Colonic mucosa (tissue), 4 donors: ENCODE data around the gene INTS12. TPM values are rescaled to one million over a fixed set of nuclear protein-coding genes. Genes with fewer than 3 reads are reported as not detected.

Experiments
- DNase-seq: peaks from one replicate; pipeline ENCODE4 v3.0.0-alpha.2; 2020
- H3K27ac ChIP-seq: fragments of 200-600 bp; one replicate; pipeline ENCODE4 v1.8.0; 2021
- H3K27me3 ChIP-seq: fragments of 200-600 bp; one replicate; pipeline ENCODE4 v1.8.0; 2021
- H3K36me3 ChIP-seq: fragments of 200-600 bp; one replicate; pipeline ENCODE4 v1.8.0; 2021
- H3K4me1 ChIP-seq: fragments of 200-600 bp; one replicate; pipeline ENCODE4 v1.8.0; 2021; ENCODE audit warnings: mild to moderate bottlenecking
- H3K4me3 ChIP-seq: fragments of 200-600 bp; one replicate; pipeline ENCODE4 v1.8.0; 2021
- H3K9ac ChIP-seq, 2 donors: one replicate each; pipeline ENCODE4 v1.7.0; 2013; ENCODE audit warnings: control low read depth in 2 of 2, low read depth in 2 of 2, low read length in 2 of 2
- H3K9me3 ChIP-seq: fragments of 200-600 bp; one replicate; pipeline ENCODE4 v1.8.0; 2021
- CTCF ChIP-seq: fragments of 200-600 bp; IDR thresholded peaks from one replicate; pipeline ENCODE4 v1.8.0; 2022; ENCODE audit warnings: antibody characterized with exemption, mild to moderate bottlenecking
- intact Hi-C: fragments of 100-400 bp; cut with DNase I; formaldehyde crosslinking; loops from one replicate; pipeline ENCODE4 v1.14.1; 2022
- total RNA-seq, 2 donors: library from RNA; stranded (reverse); fragmentation: NEBNext Ultra II Directional in 1 of 2; extraction: Animal tissue kit (Norgen Biotek cat#: 25700) in 1 of 2; gene quantifications; one replicate each; pipeline ENCODE4 v1.2.1, GENCODE V29; 2021
- donor health status: healthy.
- donor health status: DM: no; HTN: no; CAD: no.
- donor health status: DM: no; HTN: no; CAD: no.

Gene INTS12
- total RNA-seq, 2 donors from 2014 or later, result 14.1 to 18.0 TPM

DNA sequence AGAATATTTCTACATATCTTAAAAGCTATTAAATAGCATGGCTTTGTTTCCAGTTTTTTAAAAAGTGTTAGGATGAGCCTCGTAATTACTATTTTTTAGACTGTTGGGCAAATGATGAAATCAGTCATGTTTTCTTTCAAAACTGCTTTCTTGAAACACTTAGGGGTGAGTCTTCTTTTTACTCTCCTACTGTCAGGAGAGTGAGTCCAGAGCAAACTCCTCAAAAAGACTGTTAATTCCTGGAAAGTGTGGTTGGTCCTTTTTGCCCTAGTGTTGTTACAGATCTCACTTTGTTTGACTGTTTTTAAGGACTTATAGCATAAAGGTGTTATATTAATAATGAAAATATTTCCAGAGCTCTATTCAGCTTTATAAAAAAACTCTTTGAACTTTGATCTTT lies 6.4 kb upstream of the INTS12 start:
- no peaks in the 10 kb centered on the region for H3K9me3 ChIP-seq
- H3K4me1 ChIP-seq, result no peaks in the 10 kb centered on the region
- intact Hi-C loops, result loop anchor here (10.0 kb wide), 1 partner anchor 570 kb away; the partner anchor contains the start of gene TET2
- no peak overlapping the region for H3K4me3 ChIP-seq
- H3K27me3 ChIP-seq, result no peaks in the 10 kb centered on the region
- H3K9ac ChIP-seq, result no peak overlapping the region
- no peaks in the 10 kb centered on the region for H3K36me3 ChIP-seq
- H3K27ac ChIP-seq, result no peak overlapping the region
- no peak for TF ChIP-seq CTCF
- DNase-seq, result no peak

- H3K9me3 ChIP-seq, result no peaks in the 10 kb centered on the region
- no peak for DNase-seq
- no peaks in the 10 kb centered on the region for H3K36me3 ChIP-seq
- no peak for TF ChIP-seq CTCF
- intact Hi-C loops, result loop anchor here (10.0 kb wide), 1 partner anchor 569 kb away; the partner anchor contains the start of gene TET2
- no peak overlapping the region for H3K27ac ChIP-seq
- no peaks in the 10 kb centered on the region for H3K27me3 ChIP-seq
- H3K4me3 ChIP-seq, result no peak overlapping the region
- H3K9ac ChIP-seq, result no peak overlapping the region
- H3K4me1 ChIP-seq, result no peaks in the 10 kb centered on the region
Observed at GRCh38 chr4:105714071-105714521, 5.6 kb upstream of the INTS12 start.

DNA sequence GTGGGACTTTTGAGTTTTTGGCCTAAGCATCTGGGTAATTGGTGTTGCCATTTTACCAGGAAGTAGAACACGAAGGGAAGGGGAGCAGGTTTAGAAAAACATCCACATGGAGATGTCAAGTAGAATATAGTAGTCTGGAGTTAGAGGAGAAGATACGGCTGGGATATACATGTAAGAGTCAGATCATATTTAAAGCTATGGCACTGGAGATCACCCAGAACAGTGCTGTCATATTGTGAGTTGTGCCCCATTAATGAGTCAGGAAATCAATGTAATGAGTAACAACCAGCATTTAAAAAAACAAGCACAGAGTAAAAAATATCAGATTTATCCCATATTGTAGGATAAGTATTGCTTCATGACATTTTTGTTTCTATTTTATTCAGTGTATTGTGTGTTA lies 4.3 kb upstream of the INTS12 start:
- Histone ChIP-seq H3K27ac (no peak overlapping the region), H3K9me3 (no peaks in the 10 kb centered on the region), H3K4me1 (no peaks in the 10 kb centered on the region), H3K9ac (no peak overlapping the region), H3K36me3 (no peaks in the 10 kb centered on the region), H3K27me3 (no peaks in the 10 kb centered on the region), H3K4me3 (no peak overlapping the region)
- no peak for DNase-seq
- TF ChIP-seq CTCF, result no peak
- intact Hi-C loops, result loop anchor here (10.0 kb wide), 1 partner anchor 568 kb away; the partner anchor contains the start of gene TET2

- no peak for DNase-seq
- Histone ChIP-seq H3K4me1 (peaks cover 6% of the 10 kb centered on the region), H3K27me3 (no peaks in the 10 kb centered on the region), H3K9ac (no peak overlapping the region), H3K9me3 (no peaks in the 10 kb centered on the region), H3K4me3 (no peak overlapping the region), H3K36me3 (no peaks in the 10 kb centered on the region), H3K27ac (no peak overlapping the region)
- intact Hi-C loops, result loop anchor here (10.0 kb wide), 1 partner anchor 566 kb away; the partner anchor contains the start of gene TET2
- no peak for TF ChIP-seq CTCF
Observed at GRCh38 chr4:105710678-105711077, 2.2 kb upstream of the INTS12 start.

DNA sequence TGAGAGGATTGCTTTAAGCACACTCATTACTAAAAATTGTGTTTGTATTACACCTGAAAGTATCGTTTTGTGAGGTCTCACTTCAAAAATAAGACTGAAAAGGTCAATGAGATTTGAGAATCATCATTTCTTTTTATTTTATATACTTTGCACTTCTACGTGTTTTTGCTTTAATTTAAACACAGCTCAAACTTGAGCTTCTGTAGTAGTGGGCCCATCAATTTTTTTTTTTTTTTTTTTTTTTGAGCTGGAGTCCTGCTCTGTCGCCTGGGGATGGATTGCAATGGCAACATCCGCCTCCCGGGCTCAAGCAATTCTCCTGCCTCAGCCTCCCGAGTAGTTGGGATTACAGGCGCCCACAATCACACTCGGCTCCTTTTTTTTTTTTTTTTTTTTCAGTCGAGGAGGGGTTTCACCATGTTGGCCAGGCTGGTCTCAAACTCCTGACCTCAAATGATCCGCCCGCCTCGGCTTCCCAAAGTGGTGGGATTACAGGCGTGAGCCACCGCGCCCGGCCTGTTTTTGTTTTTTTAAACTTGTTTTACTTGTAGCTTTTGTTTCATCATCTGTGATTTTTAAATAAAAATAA lies 1.6 kb upstream of the INTS12 start:
- no peaks in the 10 kb centered on the region for H3K27me3 ChIP-seq
- intact Hi-C loops, result loop anchor here (10.0 kb wide), 1 partner anchor 565 kb away; the partner anchor contains the start of gene TET2
- H3K9ac ChIP-seq, result no peak overlapping the region
- no peaks in the 10 kb centered on the region for H3K36me3 ChIP-seq
- no peak for TF ChIP-seq CTCF
- no peak overlapping the region for H3K27ac ChIP-seq
- H3K4me3 ChIP-seq, result no peak overlapping the region
- peaks cover 6% of the 10 kb centered on the region for H3K4me1 ChIP-seq
- no peak for DNase-seq
- H3K9me3 ChIP-seq, result no peaks in the 10 kb centered on the region
